Hematopoietic multipotent progenitor cell treated with erythropoietin and hydrocortisone succinate and interleukin-3 and kit ligand, for 6 days (in vitro differentiated cells): ENCODE results near the gene ATP6V0C.
"Not testable (repeated sequence)": the region's sequence is repeated elsewhere in the genome, so short reads cannot be mapped to it uniquely, and the experiment has no call there.

Experiments used
- DNase-seq: peaks from one replicate; pipeline ENCODE4 v3.0.0-alpha.2; 2015

ATP6V0C gene

GRCh38 chr16:2529961-2530628 is 16.3 kb downstream of the ATP6V0C start:
- no peak for DNase-seq

GRCh38 chr16:2530629-2531318 is 17.0 kb downstream of the ATP6V0C start:
- DNase-seq, result no peak

GRCh38 chr16:2531371-2531695 is 17.6 kb downstream of the ATP6V0C start, which contains the start of gene CEMP1:
TSS of gene CEMP1 (minus strand) at chr16:2531408. CDS start at chr16:2531073, 335 bp downstream.
- DNase-seq, result no peak

GRCh38 chr16:2531696-2532493 is 18.1 kb downstream of the ATP6V0C start:
- DNase-seq, result peak; percentile 99

- peak; percentile 72 for DNase-seq
Observed at GRCh38 chr16:2532494-2533141, 18.9 kb downstream of the ATP6V0C start.

GRCh38 chr16:2533142-2533755 is 19.5 kb downstream of the ATP6V0C start:
- not testable (repeated sequence) for DNase-seq

- DNase-seq, result no peak
Observed at GRCh38 chr16:2533912-2534311, 20.2 kb downstream of the ATP6V0C start.

GRCh38 chr16:2534335-2534734 is 20.6 kb downstream of the ATP6V0C start:
- DNase-seq, result not testable (repeated sequence)

- no peak for DNase-seq
Observed at GRCh38 chr16:2535625-2536013, 21.9 kb downstream of the ATP6V0C start.

- DNase-seq, result peak; percentile 95
Observed at GRCh38 chr16:2537451-2538379, 24.0 kb downstream of the ATP6V0C start, which contains the start of gene PDPK1. TSS of gene PDPK1 (plus strand) at chr16:2538021. CDS start at chr16:2538113, 92 bp downstream.

- peak; percentile 54 for DNase-seq
Observed at GRCh38 chr16:2539192-2539844, 25.6 kb downstream of the ATP6V0C start.

GRCh38 chr16:2539845-2540458 is 26.2 kb downstream of the ATP6V0C start:
- peak; percentile 43 for DNase-seq

- DNase-seq, result not testable (repeated sequence)
Observed at GRCh38 chr16:2540912-2541311, 27.2 kb downstream of the ATP6V0C start.

- not testable (repeated sequence) for DNase-seq
Observed at GRCh38 chr16:2541409-2541808, 27.7 kb downstream of the ATP6V0C start.

- not testable (repeated sequence) for DNase-seq
Observed at GRCh38 chr16:2543771-2544170, 30.0 kb downstream of the ATP6V0C start.

- DNase-seq, result not testable (repeated sequence)
Observed at GRCh38 chr16:2550283-2550878, 36.6 kb downstream of the ATP6V0C start.

GRCh38 chr16:2551420-2551889 is 37.7 kb downstream of the ATP6V0C start:
- not testable (repeated sequence) for DNase-seq

GRCh38 chr16:2554709-2555425 is 41.1 kb downstream of the ATP6V0C start:
- not testable (repeated sequence) for DNase-seq

- not testable (repeated sequence) for DNase-seq
Observed at GRCh38 chr16:2557150-2557549, 43.4 kb downstream of the ATP6V0C start.
